ENCODE measurements around the gene SEPHS1.

- TF ChIP-seq CTCF (IDR thresholded peaks at IDR 0.05; ENCODE audit: insufficient read depth, low read depth, low read length) (no peak), EZH2 (IDR thresholded peaks at IDR 0.05; ENCODE audit: insufficient read depth, low read length) (no peak)
These were observed 28.9 kb downstream of the SEPHS1 start for GRCh38 chr10:13319166-13319565.

Data from astrocyte (in vitro differentiated cells and primary cell).